MM.1S (cell line): ENCODE measurements around the gene POU4F1.

Experiments used
- DNase-seq: peaks from one replicate; pipeline ENCODE4 v3.0.0-alpha.2; 2015
- H2AFZ ChIP-seq: fragments of 300-600 bp; sonication (generic); 2 replicates; pipeline ENCODE4 v1.6.0; 2016; ENCODE audit warnings: antibody characterized with exemption, low read length
- H3F3A ChIP-seq: fragments of 300-600 bp; sonication (generic); 2 replicates; pipeline ENCODE4 v1.6.1; 2016; ENCODE audit warnings: mild to moderate bottlenecking, antibody characterized with exemption, low read length, moderate library complexity, mixed read lengths; ENCODE audit not compliant: insufficient read depth
- H3K27ac ChIP-seq: fragments of 300-600 bp; sonication (generic); 2 replicates; pipeline ENCODE4 v1.5.1; 2016; ENCODE audit warnings: mild to moderate bottlenecking, low read length
- H3K27me3 ChIP-seq: fragments of 300-600 bp; sonication (generic); replicated peaks from 2 replicates; pipeline ENCODE4 v1.6.0; 2016; ENCODE audit warnings: low read length; ENCODE audit not compliant: insufficient read depth
- H3K36me3 ChIP-seq: fragments of 300-600 bp; sonication (generic); replicated peaks from 2 replicates; pipeline ENCODE4 v1.6.1; 2016; ENCODE audit warnings: mild to moderate bottlenecking, low read length, mixed read lengths; ENCODE audit not compliant: insufficient read depth
- H3K4me1 ChIP-seq: fragments of 300-600 bp; sonication (generic); 2 replicates; pipeline ENCODE4 v1.6.1; 2016; ENCODE audit warnings: low read length, mixed read lengths
- H3K4me2 ChIP-seq: fragments of 300-600 bp; sonication (generic); 2 replicates; pipeline ENCODE4 v1.6.0; 2016; ENCODE audit warnings: low read depth, low read length
- H3K4me3 ChIP-seq: fragments of 300-600 bp; sonication (generic); 2 replicates; pipeline ENCODE4 v1.5.1; 2016; ENCODE audit warnings: low read length, mixed read lengths
- H3K79me2 ChIP-seq: fragments of 300-600 bp; sonication (generic); 2 replicates; pipeline ENCODE4 v1.6.1; 2016; ENCODE audit warnings: mixed run types, low read length, mixed read lengths
- H3K9ac ChIP-seq: fragments of 300-600 bp; sonication (generic); 2 replicates; pipeline ENCODE4 v1.6.1; 2016; ENCODE audit warnings: low read length, mixed read lengths
- H3K9me2 ChIP-seq: fragments of 300-600 bp; sonication (generic); replicated peaks from 2 replicates; pipeline ENCODE4 v1.6.1; 2016; ENCODE audit warnings: mild to moderate bottlenecking, low read length, mixed read lengths; ENCODE audit not compliant: insufficient read depth
- H3K9me3 ChIP-seq: fragments of 300-600 bp; sonication (generic); replicated peaks from 2 replicates; pipeline ENCODE4 v1.6.1; 2016; ENCODE audit warnings: mild to moderate bottlenecking, low read length, mixed read lengths; ENCODE audit not compliant: insufficient read depth
- H4K20me1 ChIP-seq: fragments of 300-600 bp; sonication (generic); 2 replicates; pipeline ENCODE4 v1.6.1; 2016; ENCODE audit warnings: mild to moderate bottlenecking, low read length, moderate library complexity, mixed read lengths; ENCODE audit not compliant: insufficient read depth
- CTCF ChIP-seq: fragments of 300-600 bp; sonication (generic); IDR thresholded peaks from 2 replicates; pipeline ENCODE4 v1.5.1; 2016; ENCODE audit warnings: antibody characterized with exemption, low read length, mixed read lengths
- EZH2 ChIP-seq: fragments of 300-600 bp; sonication (generic); optimal IDR thresholded peaks from 2 replicates; pipeline ENCODE3; 2017; ENCODE audit warnings: low read depth, mild to moderate bottlenecking, antibody characterized with exemption, low read length, mixed read lengths
- EZH2phosphoT487 ChIP-seq: fragments of 300-600 bp; sonication (generic); IDR thresholded peaks from 2 replicates; pipeline ENCODE4 v1.6.1; 2018; ENCODE audit warnings: antibody characterized with exemption, low read length

Gene POU4F1

GRCh38 chr13:78607409-78608251, 4.3 kb upstream of the POU4F1 start:
- Histone ChIP-seq H3K9me3 (no peaks in the 10 kb centered on the region), H3K79me2 (no peaks in the 10 kb centered on the region), H3K4me1 (0 out of 2 replicates have a peak, but pooled peaks cover 6% of the 10 kb centered on the region), H2AFZ (no peak overlapping the region), H3K27ac (no peak overlapping the region), H3K4me3 (no peak overlapping the region), H3F3A (no peaks in the 10 kb centered on the region), H3K36me3 (no peaks in the 10 kb centered on the region), H3K4me2 (no peak overlapping the region; the same call in 1 of the 2 replicates), H3K9me2 (no peaks in the 10 kb centered on the region), H3K9ac (no peak overlapping the region), H4K20me1 (no peaks in the 10 kb centered on the region), H3K27me3 (no peaks in the 10 kb centered on the region)
- no peak for DNase-seq
- TF ChIP-seq CTCF = no peak
- no peak for TF ChIP-seq EZH2
- no peak for TF ChIP-seq EZH2phosphoT487

- H3K27ac ChIP-seq = no peak overlapping the region
- TF ChIP-seq EZH2phosphoT487 (no peak), CTCF (no peak), EZH2 (no peak)
- H3K79me2 ChIP-seq = no peaks in the 10 kb centered on the region
- H3K27me3 ChIP-seq = no peaks in the 10 kb centered on the region
- no peaks in the 10 kb centered on the region for H4K20me1 ChIP-seq
- no peaks in the 10 kb centered on the region for H3K9me2 ChIP-seq
- no peak overlapping the region for H2AFZ ChIP-seq
- no peaks in the 10 kb centered on the region for H3K36me3 ChIP-seq
- H3K4me2 ChIP-seq = no peak overlapping the region
- H3K4me3 ChIP-seq = no peak overlapping the region
- no peaks in the 10 kb centered on the region for H3F3A ChIP-seq
- no peak overlapping the region for H3K9ac ChIP-seq
- H3K9me3 ChIP-seq = no peaks in the 10 kb centered on the region
- DNase-seq = no peak
- 0 out of 2 replicates have a peak, but pooled peaks cover 6% of the 10 kb centered on the region for H3K4me1 ChIP-seq
These were observed 3.4 kb upstream of the POU4F1 start for GRCh38 chr13:78606471-78607408.

- Histone ChIP-seq H4K20me1 (no peaks in the 10 kb centered on the region), H3K9ac (no peak overlapping the region), H3K36me3 (no peaks in the 10 kb centered on the region), H3K27ac (no peak overlapping the region), H3K4me3 (no peak overlapping the region), H3F3A (no peaks in the 10 kb centered on the region), H3K4me1 (0 out of 2 replicates have a peak, but pooled peaks cover 6% of the 10 kb centered on the region), H3K27me3 (no peaks in the 10 kb centered on the region), H3K79me2 (no peaks in the 10 kb centered on the region), H3K9me3 (no peaks in the 10 kb centered on the region), H3K9me2 (no peaks in the 10 kb centered on the region), H2AFZ (no peak overlapping the region), H3K4me2 (no peak overlapping the region)
- no peak for DNase-seq
- no peak for TF ChIP-seq CTCF
- no peak for TF ChIP-seq EZH2
- no peak for TF ChIP-seq EZH2phosphoT487
These were observed 1.6 kb upstream of the POU4F1 start for GRCh38 chr13:78604782-78605611.
